Panc1 (cell line): ENCODE measurements around the gene MRPS33. TPM values are rescaled to one million over a fixed set of nuclear protein-coding genes. Genes with fewer than 3 reads are reported as not detected.

ENCODE experiments used
- ATAC-seq: fragments of 200-7000 bp; cut with Tn5 transposase; 2 replicates; pipeline ENCODE4 v1.9.1; 2020; ENCODE audit warnings: mild to moderate bottlenecking, moderate library complexity
- BruUV-seq: library from RNA; stranded (reverse); fragments of 400-500 nt; replicated peaks from 2 replicates; lab custom pipeline; 2021; lab: Mats Ljungman, UMichigan
- CTCF ChIA-PET: fragments of 300-600 bp; sonication (Branson Sonifier 250); formaldehyde crosslinking; loops from one replicate; lab custom pipeline; 2022; ENCODE audit warnings: antibody characterized with exemption; lab: Charles Lee
- POLR2A ChIA-PET: fragments of 300-600 bp; sonication (Branson Sonifier 250); formaldehyde crosslinking; loops from one replicate; lab custom pipeline; 2022; ENCODE audit warnings: antibody characterized with exemption; lab: Charles Lee
- DNase-seq: peaks from one replicate; pipeline ENCODE4 v3.0.0-alpha.2; 2010; ENCODE audit warnings: low read depth, low spot score
- H3K27ac ChIP-seq: 2 replicates; pipeline ENCODE4 v1.5.1; 2011; ENCODE audit warnings: mild to moderate bottlenecking, low read length, inconsistent platforms
- H3K27me3 ChIP-seq: fragments of 200-500 bp; sonication (Bioruptor generic); 2 replicates; pipeline ENCODE4 v1.6.0; 2014; ENCODE audit warnings: low read length, inconsistent platforms; ENCODE audit not compliant: control insufficient read depth, insufficient read depth
- H3K36me3 ChIP-seq: fragments of 200-500 bp; sonication (Bioruptor generic); 2 replicates; pipeline ENCODE4 v1.5.1; 2014; ENCODE audit warnings: inconsistent platforms, mild to moderate bottlenecking, low read length, moderate library complexity; ENCODE audit not compliant: control insufficient read depth, insufficient read depth
- H3K4me1 ChIP-seq: 2 replicates; pipeline ENCODE4 v1.5.1; 2011; ENCODE audit warnings: inconsistent platforms, mild to moderate bottlenecking, low read length, moderate library complexity; ENCODE audit not compliant: control insufficient read depth, insufficient read depth
- H3K4me3 ChIP-seq, 2 experiments: 2 replicates each; pipeline ENCODE4 v1.5.1; 2011 to 2012; ENCODE audit warnings: low read depth in 2 of 2, low read length in 2 of 2, mild to moderate bottlenecking in 2 of 2, inconsistent platforms in 1 of 2, moderate library complexity in 1 of 2
- H3K9me3 ChIP-seq: fragments of 200-500 bp; sonication (Bioruptor generic); 2 replicates; pipeline ENCODE4 v1.5.1; 2014; ENCODE audit warnings: low read depth, mild to moderate bottlenecking, inconsistent platforms, low read length, moderate library complexity; ENCODE audit not compliant: control insufficient read depth, insufficient read depth
- POLR2AphosphoS5 ChIP-seq: IDR thresholded peaks from 2 replicates; pipeline ENCODE4 v1.6.1; 2012; ENCODE audit warnings: mild to moderate bottlenecking, low read depth, low read length, moderate library complexity
- REST ChIP-seq, 2 experiments: IDR thresholded peaks; 2 replicates each; pipeline ENCODE4 v1.6.1; 2011 to 2012; ENCODE audit warnings: low read depth in 2 of 2, control low read depth in 1 of 2, low read length in 1 of 2, mild to moderate bottlenecking in 1 of 2, moderate library complexity in 1 of 2; ENCODE audit not compliant: insufficient read depth in 1 of 2
- SIN3A ChIP-seq: IDR thresholded peaks from 2 replicates; pipeline ENCODE4 v1.6.1; 2012; ENCODE audit warnings: low read depth, mild to moderate bottlenecking, low read length, moderate library complexity, borderline replicate concordance; ENCODE audit not compliant: insufficient read depth
- TCF7L2 ChIP-seq: IDR thresholded peaks from 2 replicates; pipeline ENCODE4 v1.6.1; 2011; ENCODE audit warnings: mild to moderate bottlenecking, low read depth, low read length, inconsistent platforms
- in situ Hi-C: cut with HindIII; loops from 2 replicates; pipeline ENCODE4 v1.10.0; 2016; ENCODE audit warnings: low sequenced_read_pairs, low pct_unique_long_range_greater_than_20kb
- intact Hi-C: fragments of 100-400 bp; cut with micrococcal nuclease; formaldehyde crosslinking; loops from one replicate; pipeline ENCODE4 v1.10.0; 2022; ENCODE audit not compliant: unreplicated experiment
- total RNA-seq: library from RNA; stranded (reverse); gene quantifications from one replicate; pipeline ENCODE4 v1.2.1, GENCODE V29; 2021; ENCODE audit not compliant: unreplicated experiment
- TF ChIP-seq, protein P1 (sequence below): fragments of 450-650 bp; IDR thresholded peaks from 2 replicates; pipeline ENCODE4 v1.5.1; 2017; ENCODE audit warnings: mild to moderate bottlenecking

The MRPS33 gene
- total RNA-seq, 1 experiment from 2014 or later, result 68.8 TPM

GRCh38 chr7:141045842-141046620, 31.3 kb upstream of the MRPS33 start:
- intact Hi-C loops (no loop called here), in situ Hi-C loops (no loop called here)
- POLR2A ChIA-PET, result interaction anchor here (0.7 kb wide), 1 partner anchor 119 kb away, joined by 6 read pairs; no protein-coding TSS in a partner anchor
- ATAC-seq (no peak), DNase-seq (no peak)
- Histone ChIP-seq H3K4me3 (no peak overlapping the region), H3K27ac (no peak overlapping the region), H3K27me3 (no peaks in the 10 kb centered on the region), H3K9me3 (no peaks in the 10 kb centered on the region), H3K36me3 (no peaks in the 10 kb centered on the region), H3K4me1 (no peaks in the 10 kb centered on the region)
- TF ChIP-seq POLR2AphosphoS5, result no peak
- TF ChIP-seq REST (IDR thresholded peaks at IDR 0.05; ENCODE audit: insufficient read depth in 1 of 2, low read depth in 2 of 2, low read length in 1 of 2), result no peak
- TF ChIP-seq, protein P1, sequence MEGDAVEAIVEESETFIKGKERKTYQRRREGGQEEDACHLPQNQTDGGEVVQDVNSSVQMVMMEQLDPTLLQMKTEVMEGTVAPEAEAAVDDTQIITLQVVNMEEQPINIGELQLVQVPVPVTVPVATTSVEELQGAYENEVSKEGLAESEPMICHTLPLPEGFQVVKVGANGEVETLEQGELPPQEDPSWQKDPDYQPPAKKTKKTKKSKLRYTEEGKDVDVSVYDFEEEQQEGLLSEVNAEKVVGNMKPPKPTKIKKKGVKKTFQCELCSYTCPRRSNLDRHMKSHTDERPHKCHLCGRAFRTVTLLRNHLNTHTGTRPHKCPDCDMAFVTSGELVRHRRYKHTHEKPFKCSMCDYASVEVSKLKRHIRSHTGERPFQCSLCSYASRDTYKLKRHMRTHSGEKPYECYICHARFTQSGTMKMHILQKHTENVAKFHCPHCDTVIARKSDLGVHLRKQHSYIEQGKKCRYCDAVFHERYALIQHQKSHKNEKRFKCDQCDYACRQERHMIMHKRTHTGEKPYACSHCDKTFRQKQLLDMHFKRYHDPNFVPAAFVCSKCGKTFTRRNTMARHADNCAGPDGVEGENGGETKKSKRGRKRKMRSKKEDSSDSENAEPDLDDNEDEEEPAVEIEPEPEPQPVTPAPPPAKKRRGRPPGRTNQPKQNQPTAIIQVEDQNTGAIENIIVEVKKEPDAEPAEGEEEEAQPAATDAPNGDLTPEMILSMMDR, result no peak
- TF ChIP-seq SIN3A, result no peak
- TF ChIP-seq TCF7L2, result no peak
- CTCF ChIA-PET, result no interaction called here
- no TSS peak for BruUV-seq

GRCh38 chr7:141045126-141045841, 30.5 kb upstream of the MRPS33 start:
- DNase-seq (no peak), ATAC-seq (no peak)
- Histone ChIP-seq H3K4me1 (no peaks in the 10 kb centered on the region), H3K4me3 (no peak overlapping the region), H3K36me3 (no peaks in the 10 kb centered on the region), H3K27ac (no peak overlapping the region), H3K9me3 (no peaks in the 10 kb centered on the region), H3K27me3 (no peaks in the 10 kb centered on the region)
- TF ChIP-seq TCF7L2 (no peak), POLR2AphosphoS5 (no peak), REST (IDR thresholded peaks at IDR 0.05; ENCODE audit: insufficient read depth in 1 of 2, low read depth in 2 of 2, low read length in 1 of 2) (no peak), SIN3A (no peak)
- TF ChIP-seq, protein P1, result no peak
- no TSS peak for BruUV-seq
- POLR2A ChIA-PET, result interaction anchor here (0.7 kb wide), 1 partner anchor 118 kb away, joined by 6 read pairs; no protein-coding TSS in a partner anchor
- CTCF ChIA-PET, result no interaction called here
- in situ Hi-C loops, result no loop called here
- intact Hi-C loops, result no loop called here
